C4-2B (cell line): ENCODE results near the gene ENG.

Experiments used
- CTCF ChIP-seq: fragments of 450-650 bp; conservative IDR thresholded peaks from 2 replicates; pipeline ENCODE4 v1.5.1; 2017; ENCODE audit warnings: mild to moderate bottlenecking
- ZFX ChIP-seq: fragments of 450-650 bp; IDR thresholded peaks from 2 replicates; pipeline ENCODE4 v1.6.1; 2017

- TF ChIP-seq CTCF: no peak
- no peak for TF ChIP-seq ZFX
These were observed 44.1 kb upstream of the ENG start for GRCh38 chr9:127898433-127899127.
